ENCODE measurements around the gene ANKS1A.
A peak's percentile ranks its signal among the peaks of the same experiment; 100 is the strongest.

The ANKS1A gene, protein sequence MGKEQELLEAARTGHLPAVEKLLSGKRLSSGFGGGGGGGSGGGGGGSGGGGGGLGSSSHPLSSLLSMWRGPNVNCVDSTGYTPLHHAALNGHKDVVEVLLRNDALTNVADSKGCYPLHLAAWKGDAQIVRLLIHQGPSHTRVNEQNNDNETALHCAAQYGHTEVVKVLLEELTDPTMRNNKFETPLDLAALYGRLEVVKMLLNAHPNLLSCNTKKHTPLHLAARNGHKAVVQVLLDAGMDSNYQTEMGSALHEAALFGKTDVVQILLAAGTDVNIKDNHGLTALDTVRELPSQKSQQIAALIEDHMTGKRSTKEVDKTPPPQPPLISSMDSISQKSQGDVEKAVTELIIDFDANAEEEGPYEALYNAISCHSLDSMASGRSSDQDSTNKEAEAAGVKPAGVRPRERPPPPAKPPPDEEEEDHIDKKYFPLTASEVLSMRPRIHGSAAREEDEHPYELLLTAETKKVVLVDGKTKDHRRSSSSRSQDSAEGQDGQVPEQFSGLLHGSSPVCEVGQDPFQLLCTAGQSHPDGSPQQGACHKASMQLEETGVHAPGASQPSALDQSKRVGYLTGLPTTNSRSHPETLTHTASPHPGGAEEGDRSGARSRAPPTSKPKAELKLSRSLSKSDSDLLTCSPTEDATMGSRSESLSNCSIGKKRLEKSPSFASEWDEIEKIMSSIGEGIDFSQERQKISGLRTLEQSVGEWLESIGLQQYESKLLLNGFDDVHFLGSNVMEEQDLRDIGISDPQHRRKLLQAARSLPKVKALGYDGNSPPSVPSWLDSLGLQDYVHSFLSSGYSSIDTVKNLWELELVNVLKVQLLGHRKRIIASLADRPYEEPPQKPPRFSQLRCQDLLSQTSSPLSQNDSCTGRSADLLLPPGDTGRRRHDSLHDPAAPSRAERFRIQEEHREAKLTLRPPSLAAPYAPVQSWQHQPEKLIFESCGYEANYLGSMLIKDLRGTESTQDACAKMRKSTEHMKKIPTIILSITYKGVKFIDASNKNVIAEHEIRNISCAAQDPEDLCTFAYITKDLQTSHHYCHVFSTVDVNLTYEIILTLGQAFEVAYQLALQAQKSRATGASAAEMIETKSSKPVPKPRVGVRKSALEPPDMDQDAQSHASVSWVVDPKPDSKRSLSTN

DNA sequence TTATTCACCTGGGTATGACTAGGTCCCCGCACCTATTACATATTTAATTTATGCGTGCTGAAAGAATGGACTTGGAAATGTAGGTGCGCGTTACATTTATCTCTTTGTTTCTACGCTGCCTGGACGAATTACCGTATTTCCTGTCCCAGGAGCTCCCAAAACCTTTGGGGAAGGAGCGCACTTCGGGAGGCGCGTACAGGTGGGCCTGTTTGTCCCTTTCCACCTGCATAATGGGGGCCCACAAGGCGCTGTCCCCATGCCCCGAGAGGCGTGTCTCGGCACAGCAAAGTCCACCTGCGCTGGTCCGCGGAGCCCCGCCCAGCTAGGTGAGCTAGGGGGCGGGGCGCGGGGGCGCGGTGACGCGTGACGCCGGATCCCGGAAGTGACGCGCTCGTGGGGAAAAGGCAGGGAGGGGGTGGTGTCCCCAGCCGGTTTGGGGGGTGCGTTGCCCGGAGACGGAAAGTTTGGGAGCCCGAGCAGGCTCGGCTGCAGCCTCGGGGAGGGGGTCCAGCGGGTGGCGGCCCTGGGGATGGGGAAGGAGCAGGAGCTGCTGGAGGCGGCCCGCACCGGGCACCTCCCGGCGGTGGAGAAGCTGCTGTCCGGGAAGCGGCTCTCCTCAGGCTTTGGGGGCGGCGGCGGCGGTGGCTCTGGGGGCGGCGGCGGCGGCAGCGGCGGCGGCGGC lies at the start of gene ANKS1A:
Gene ANKS1A, plus strand, starts transcription at position 382 of the 682 bp plus-strand sequence. Its CDS starts 148 bp downstream, at position 530.
- TF ChIP-seq, protein P1, sequence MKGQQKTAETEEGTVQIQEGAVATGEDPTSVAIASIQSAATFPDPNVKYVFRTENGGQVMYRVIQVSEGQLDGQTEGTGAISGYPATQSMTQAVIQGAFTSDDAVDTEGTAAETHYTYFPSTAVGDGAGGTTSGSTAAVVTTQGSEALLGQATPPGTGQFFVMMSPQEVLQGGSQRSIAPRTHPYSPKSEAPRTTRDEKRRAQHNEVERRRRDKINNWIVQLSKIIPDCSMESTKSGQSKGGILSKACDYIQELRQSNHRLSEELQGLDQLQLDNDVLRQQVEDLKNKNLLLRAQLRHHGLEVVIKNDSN (IDR thresholded peaks at IDR 0.05) = peak; percentile 57; the same call in 1 of the 2 replicates
- TF ChIP-seq, protein P2, sequence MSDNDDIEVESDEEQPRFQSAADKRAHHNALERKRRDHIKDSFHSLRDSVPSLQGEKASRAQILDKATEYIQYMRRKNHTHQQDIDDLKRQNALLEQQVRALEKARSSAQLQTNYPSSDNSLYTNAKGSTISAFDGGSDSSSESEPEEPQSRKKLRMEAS (IDR thresholded peaks at IDR 0.05) = peak; percentile 36
- TF ChIP-seq TAF1 (IDR thresholded peaks at IDR 0.05; ENCODE audit: low read depth) (peak; percentile 73), TCF12 (IDR thresholded peaks at IDR 0.05; ENCODE audit: low read depth) (no peak), ZBTB7A (IDR thresholded peaks at IDR 0.05; ENCODE audit: low read depth) (peak; percentile 36; the same call in 1 of the 2 replicates), EP300 (IDR thresholded peaks at IDR 0.05; ENCODE audit: borderline replicate concordance) (no peak; the same call in 1 of the 2 replicates), TEAD4 (IDR thresholded peaks at IDR 0.05) (no peak), FOXM1 (IDR thresholded peaks at IDR 0.05; ENCODE audit: borderline replicate concordance, low read depth) (no peak), NFIC (IDR thresholded peaks at IDR 0.05) (no peak), CEBPB (IDR thresholded peaks at IDR 0.05) (no peak), YY1 (IDR thresholded peaks at IDR 0.05; ENCODE audit: low read depth) (0 out of 2 replicates have a peak, but pooled peaks have one; percentile 7), RAD21 (IDR thresholded peaks at IDR 0.05; ENCODE audit: low read depth) (no peak), EGR1 (IDR thresholded peaks at IDR 0.05) (peak; percentile 55; the same call in 1 of the 2 replicates), CREB1 (IDR thresholded peaks at IDR 0.05; ENCODE audit: low read depth) (peak; percentile 92)
- TF ChIP-seq, protein P3, sequence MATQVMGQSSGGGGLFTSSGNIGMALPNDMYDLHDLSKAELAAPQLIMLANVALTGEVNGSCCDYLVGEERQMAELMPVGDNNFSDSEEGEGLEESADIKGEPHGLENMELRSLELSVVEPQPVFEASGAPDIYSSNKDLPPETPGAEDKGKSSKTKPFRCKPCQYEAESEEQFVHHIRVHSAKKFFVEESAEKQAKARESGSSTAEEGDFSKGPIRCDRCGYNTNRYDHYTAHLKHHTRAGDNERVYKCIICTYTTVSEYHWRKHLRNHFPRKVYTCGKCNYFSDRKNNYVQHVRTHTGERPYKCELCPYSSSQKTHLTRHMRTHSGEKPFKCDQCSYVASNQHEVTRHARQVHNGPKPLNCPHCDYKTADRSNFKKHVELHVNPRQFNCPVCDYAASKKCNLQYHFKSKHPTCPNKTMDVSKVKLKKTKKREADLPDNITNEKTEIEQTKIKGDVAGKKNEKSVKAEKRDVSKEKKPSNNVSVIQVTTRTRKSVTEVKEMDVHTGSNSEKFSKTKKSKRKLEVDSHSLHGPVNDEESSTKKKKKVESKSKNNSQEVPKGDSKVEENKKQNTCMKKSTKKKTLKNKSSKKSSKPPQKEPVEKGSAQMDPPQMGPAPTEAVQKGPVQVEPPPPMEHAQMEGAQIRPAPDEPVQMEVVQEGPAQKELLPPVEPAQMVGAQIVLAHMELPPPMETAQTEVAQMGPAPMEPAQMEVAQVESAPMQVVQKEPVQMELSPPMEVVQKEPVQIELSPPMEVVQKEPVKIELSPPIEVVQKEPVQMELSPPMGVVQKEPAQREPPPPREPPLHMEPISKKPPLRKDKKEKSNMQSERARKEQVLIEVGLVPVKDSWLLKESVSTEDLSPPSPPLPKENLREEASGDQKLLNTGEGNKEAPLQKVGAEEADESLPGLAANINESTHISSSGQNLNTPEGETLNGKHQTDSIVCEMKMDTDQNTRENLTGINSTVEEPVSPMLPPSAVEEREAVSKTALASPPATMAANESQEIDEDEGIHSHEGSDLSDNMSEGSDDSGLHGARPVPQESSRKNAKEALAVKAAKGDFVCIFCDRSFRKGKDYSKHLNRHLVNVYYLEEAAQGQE (IDR thresholded peaks at IDR 0.05; ENCODE audit: low read depth) = no peak

DNA sequence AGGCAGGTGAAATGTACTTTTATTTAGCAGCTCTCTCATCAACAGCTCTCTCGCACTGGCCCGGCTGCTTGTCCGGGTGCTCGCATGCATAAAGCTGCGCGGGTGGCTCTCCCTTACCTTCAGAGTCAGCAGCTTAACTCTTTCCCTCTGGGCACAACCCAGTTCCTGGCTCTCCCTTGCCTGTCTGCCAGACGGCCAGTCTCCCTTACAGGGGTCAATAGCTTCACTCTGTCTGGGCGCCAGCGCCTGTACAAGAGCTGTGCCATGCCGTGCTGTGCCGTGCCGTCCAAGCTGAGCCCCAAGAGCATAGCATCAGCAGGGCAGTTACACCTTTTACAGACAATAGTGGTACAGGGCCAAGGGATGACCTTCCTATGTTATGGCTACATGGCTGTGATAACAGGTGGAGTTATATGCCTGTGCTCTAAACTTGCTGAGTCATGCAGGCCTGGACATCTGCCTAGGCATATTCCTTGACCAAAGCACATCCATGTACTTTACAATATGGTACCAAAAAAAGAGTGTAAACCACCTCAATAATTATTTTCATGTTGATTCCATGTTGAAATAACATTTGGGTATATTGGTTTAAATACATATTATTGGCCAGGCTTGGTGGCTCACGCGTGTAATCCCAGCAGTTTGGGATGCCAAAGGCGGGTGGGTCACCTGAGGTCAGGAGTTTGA lies 49.2 kb upstream of the ANKS1A start:
- TF ChIP-seq TCF12 (IDR thresholded peaks at IDR 0.05; ENCODE audit: low read depth) (no peak), EGR1 (IDR thresholded peaks at IDR 0.05) (no peak), RAD21 (IDR thresholded peaks at IDR 0.05; ENCODE audit: low read depth) (no peak), NFIC (IDR thresholded peaks at IDR 0.05) (no peak), EP300 (IDR thresholded peaks at IDR 0.05; ENCODE audit: borderline replicate concordance) (no peak)

DNA sequence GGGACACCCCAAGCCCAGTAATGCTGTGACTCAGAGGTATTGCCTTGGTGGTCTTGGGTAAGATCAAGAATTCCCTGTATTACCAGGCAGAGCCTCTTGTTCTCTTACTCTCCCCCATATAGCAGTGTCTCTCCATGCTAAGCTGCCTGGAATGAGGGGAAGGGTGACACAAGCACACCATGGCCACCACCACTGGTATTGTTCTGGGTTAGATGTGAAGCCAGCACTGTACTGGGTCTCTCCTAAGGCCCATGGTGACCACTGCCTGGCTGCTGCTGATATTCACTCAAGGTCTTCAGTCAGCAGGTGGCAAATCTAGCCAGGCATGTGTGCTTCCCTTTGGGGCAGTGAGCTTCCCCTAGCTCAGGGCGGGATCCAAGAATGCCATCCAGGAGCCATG lies 37.7 kb upstream of the ANKS1A start:
- no peak for TF ChIP-seq CREB1 (IDR thresholded peaks at IDR 0.05; ENCODE audit: low read depth)
- TF ChIP-seq TEAD4 (IDR thresholded peaks at IDR 0.05) = no peak
- no peak for TF ChIP-seq FOXM1 (IDR thresholded peaks at IDR 0.05; ENCODE audit: borderline replicate concordance, low read depth)
- TF ChIP-seq EP300 (IDR thresholded peaks at IDR 0.05; ENCODE audit: borderline replicate concordance) = no peak
- TF ChIP-seq, protein P2 (IDR thresholded peaks at IDR 0.05) = no peak
- TF ChIP-seq, protein P3 (IDR thresholded peaks at IDR 0.05; ENCODE audit: low read depth) = no peak
- TF ChIP-seq CEBPB (IDR thresholded peaks at IDR 0.05) = no peak
- TF ChIP-seq ZBTB7A (IDR thresholded peaks at IDR 0.05; ENCODE audit: low read depth) = no peak
- no peak for TF ChIP-seq RAD21 (IDR thresholded peaks at IDR 0.05; ENCODE audit: low read depth)
- no peak for TF ChIP-seq TCF12 (IDR thresholded peaks at IDR 0.05; ENCODE audit: low read depth)
- no peak for TF ChIP-seq TAF1 (IDR thresholded peaks at IDR 0.05; ENCODE audit: low read depth)
- no peak for TF ChIP-seq YY1 (IDR thresholded peaks at IDR 0.05; ENCODE audit: low read depth)
- TF ChIP-seq EGR1 (IDR thresholded peaks at IDR 0.05) = no peak

DNA sequence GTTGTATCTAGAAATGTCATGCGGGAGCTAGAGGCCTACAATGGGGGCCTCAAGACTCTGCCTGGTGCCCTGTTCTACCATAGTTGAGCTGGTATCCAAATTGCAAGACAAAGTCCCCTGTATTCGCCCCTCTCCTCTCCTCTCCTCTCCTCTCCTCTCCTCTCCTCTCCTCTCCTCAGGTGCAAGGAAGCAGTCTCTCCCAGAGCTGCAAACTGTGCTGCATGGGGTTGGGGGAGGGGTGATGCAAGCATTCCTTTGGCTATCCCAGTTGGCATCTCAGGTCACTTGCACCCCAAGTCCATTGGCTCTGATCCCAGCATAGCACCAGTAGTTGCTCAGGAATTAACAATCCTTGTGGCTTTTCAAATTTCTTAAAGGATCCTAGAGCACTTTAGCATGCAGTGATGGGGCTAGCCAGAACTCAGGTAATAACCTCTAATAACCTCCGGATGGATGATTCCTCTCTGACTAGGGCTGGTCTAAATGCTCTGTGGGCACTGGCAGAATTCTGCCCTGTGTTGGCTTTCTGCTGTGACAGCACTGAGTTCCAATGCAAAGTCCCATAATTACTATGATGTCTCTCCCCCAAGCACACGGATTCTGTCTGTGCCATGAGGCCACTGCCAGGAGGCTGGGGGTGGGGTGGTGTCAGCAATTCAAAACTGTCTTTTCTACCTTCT lies 36.5 kb upstream of the ANKS1A start:
- no peak for TF ChIP-seq NFIC (IDR thresholded peaks at IDR 0.05)
- no peak for TF ChIP-seq ZBTB7A (IDR thresholded peaks at IDR 0.05; ENCODE audit: low read depth)
- no peak for TF ChIP-seq TCF12 (IDR thresholded peaks at IDR 0.05; ENCODE audit: low read depth)
- TF ChIP-seq, protein P3 (IDR thresholded peaks at IDR 0.05; ENCODE audit: low read depth) = no peak
- TF ChIP-seq CEBPB (IDR thresholded peaks at IDR 0.05) = no peak
- TF ChIP-seq FOXM1 (IDR thresholded peaks at IDR 0.05; ENCODE audit: borderline replicate concordance, low read depth) = no peak
- TF ChIP-seq EGR1 (IDR thresholded peaks at IDR 0.05) = no peak
- no peak for TF ChIP-seq EP300 (IDR thresholded peaks at IDR 0.05; ENCODE audit: borderline replicate concordance)
- TF ChIP-seq, protein P2 (IDR thresholded peaks at IDR 0.05) = no peak
- no peak for TF ChIP-seq RAD21 (IDR thresholded peaks at IDR 0.05; ENCODE audit: low read depth)
- no peak for TF ChIP-seq TEAD4 (IDR thresholded peaks at IDR 0.05)
- no peak for TF ChIP-seq TAF1 (IDR thresholded peaks at IDR 0.05; ENCODE audit: low read depth)
- TF ChIP-seq, protein P1 (IDR thresholded peaks at IDR 0.05) = no peak
- TF ChIP-seq YY1 (IDR thresholded peaks at IDR 0.05; ENCODE audit: low read depth) = no peak
- no peak for TF ChIP-seq CREB1 (IDR thresholded peaks at IDR 0.05; ENCODE audit: low read depth)
